GM12892 (cell line): Measurements from ENCODE around the gene SALL1.

Experiments used
- POLR2A ChIP-seq: IDR thresholded peaks from 2 replicates; pipeline ENCODE4 v1.6.1; 2011; ENCODE audit warnings: low read depth, low read length, control low read depth
- POLR2AphosphoS5 ChIP-seq: IDR thresholded peaks from 2 replicates; pipeline ENCODE4 v1.6.1; 2011; ENCODE audit warnings: low read depth, low read length, control low read depth
- TAF1 ChIP-seq: IDR thresholded peaks from 2 replicates; pipeline ENCODE4 v1.6.1; 2011; ENCODE audit warnings: low read depth, mild to moderate bottlenecking, control low read depth, low read length, borderline replicate concordance

DNA sequence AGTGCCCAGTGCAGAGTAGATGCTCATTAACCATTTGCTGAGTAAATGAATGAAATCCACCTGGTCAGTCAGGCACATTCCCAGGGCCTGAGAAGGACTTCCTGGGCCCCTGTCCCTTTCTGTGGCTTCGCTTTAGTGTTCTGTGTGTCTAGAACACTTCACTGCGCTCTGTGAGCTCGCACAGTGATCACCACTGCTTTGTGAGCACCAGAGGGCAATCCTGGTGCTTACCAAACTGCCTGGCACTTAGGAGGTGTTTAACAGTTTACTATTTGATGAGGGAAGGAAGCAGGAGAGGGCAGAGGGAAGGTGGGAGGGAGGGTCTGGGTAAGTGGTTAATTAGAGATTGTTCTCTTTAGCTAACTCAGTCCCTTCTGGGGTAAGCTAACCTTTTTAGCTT lies 26.2 kb downstream of the SALL1 start:
- TF ChIP-seq TAF1: no peak
- no peak for TF ChIP-seq POLR2A
- no peak for TF ChIP-seq POLR2AphosphoS5
